ENCODE results near the gene OGFRL1.

Gene OGFRL1

GRCh38 chr6:71349395-71349794, 60.8 kb downstream of the OGFRL1 start:
- no peak for TF ChIP-seq POLR2AphosphoS5 (IDR thresholded peaks at IDR 0.05; ENCODE audit: low read depth, low read length)
- TF ChIP-seq FOXP2 (optimal IDR thresholded peaks at IDR 0.05; ENCODE audit: borderline replicate concordance, extremely low read depth, extremely low read length, insufficient read depth): no peak
- TF ChIP-seq, protein P1, sequence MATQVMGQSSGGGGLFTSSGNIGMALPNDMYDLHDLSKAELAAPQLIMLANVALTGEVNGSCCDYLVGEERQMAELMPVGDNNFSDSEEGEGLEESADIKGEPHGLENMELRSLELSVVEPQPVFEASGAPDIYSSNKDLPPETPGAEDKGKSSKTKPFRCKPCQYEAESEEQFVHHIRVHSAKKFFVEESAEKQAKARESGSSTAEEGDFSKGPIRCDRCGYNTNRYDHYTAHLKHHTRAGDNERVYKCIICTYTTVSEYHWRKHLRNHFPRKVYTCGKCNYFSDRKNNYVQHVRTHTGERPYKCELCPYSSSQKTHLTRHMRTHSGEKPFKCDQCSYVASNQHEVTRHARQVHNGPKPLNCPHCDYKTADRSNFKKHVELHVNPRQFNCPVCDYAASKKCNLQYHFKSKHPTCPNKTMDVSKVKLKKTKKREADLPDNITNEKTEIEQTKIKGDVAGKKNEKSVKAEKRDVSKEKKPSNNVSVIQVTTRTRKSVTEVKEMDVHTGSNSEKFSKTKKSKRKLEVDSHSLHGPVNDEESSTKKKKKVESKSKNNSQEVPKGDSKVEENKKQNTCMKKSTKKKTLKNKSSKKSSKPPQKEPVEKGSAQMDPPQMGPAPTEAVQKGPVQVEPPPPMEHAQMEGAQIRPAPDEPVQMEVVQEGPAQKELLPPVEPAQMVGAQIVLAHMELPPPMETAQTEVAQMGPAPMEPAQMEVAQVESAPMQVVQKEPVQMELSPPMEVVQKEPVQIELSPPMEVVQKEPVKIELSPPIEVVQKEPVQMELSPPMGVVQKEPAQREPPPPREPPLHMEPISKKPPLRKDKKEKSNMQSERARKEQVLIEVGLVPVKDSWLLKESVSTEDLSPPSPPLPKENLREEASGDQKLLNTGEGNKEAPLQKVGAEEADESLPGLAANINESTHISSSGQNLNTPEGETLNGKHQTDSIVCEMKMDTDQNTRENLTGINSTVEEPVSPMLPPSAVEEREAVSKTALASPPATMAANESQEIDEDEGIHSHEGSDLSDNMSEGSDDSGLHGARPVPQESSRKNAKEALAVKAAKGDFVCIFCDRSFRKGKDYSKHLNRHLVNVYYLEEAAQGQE (IDR thresholded peaks at IDR 0.05; ENCODE audit: insufficient read depth in 1 of 2, low read depth in 2 of 2, low read length in 2 of 2): no peak
- TF ChIP-seq TAF1 (IDR thresholded peaks at IDR 0.05; ENCODE audit: borderline replicate concordance, insufficient read depth, low read length): no peak
- no peak for TF ChIP-seq SIN3A (IDR thresholded peaks at IDR 0.05; ENCODE audit: borderline replicate concordance, insufficient read depth, low read length)

DNA sequence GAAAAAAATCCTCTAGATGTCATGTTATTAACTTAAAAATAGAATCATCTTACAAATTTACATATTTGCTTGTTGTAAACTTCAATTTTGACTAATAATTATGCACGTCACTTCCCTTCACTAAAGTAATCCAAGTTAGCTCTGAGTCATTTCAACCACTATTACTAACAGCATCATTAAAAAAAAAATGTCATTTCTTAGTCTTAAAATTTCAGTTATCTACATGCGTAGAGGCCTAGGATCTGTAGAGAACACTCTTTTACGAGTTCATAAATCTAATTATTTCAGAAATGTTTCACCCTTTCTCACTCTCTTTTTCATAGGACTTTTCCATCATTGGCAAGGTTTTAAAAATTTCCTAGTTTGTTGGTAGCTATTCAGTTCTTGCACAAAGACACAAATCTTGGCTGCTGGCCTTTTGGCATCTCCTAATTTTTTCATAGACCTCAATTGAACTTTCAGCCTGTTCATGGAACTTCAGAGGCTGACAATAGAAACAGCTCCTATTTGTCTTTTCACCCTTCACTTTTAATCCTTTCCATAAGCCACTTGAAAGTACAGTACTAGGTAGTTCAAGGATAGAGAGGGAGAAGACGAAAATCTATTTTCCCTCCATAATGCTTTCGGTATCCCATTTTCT, 61.5 kb downstream of the OGFRL1 start:
- TF ChIP-seq, protein P1 (IDR thresholded peaks at IDR 0.05; ENCODE audit: insufficient read depth in 1 of 2, low read depth in 2 of 2, low read length in 2 of 2): no peak
- TF ChIP-seq FOXP2 (optimal IDR thresholded peaks at IDR 0.05; ENCODE audit: borderline replicate concordance, extremely low read depth, extremely low read length, insufficient read depth) (no peak), TAF1 (IDR thresholded peaks at IDR 0.05; ENCODE audit: borderline replicate concordance, insufficient read depth, low read length) (no peak), SIN3A (IDR thresholded peaks at IDR 0.05; ENCODE audit: borderline replicate concordance, insufficient read depth, low read length) (no peak), POLR2AphosphoS5 (IDR thresholded peaks at IDR 0.05; ENCODE audit: low read depth, low read length) (no peak)

DNA sequence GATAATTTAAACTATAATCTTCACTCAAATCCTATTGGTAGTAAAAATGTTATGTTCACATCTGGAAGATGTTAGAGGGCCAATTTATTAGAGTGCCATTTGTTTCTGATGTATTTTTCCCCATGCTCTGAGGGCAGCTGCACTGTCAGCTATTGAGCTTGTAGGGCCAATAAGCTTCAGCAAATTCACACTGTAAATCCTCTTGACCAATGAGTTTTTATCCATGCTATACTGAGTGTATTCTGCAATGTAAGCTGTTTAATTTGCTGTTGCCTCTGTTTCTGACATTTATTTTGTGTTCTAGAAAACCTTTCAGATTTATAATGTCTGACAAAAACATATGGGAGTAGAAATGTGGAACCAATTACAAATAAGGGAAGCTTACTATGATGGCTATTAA, 62.6 kb downstream of the OGFRL1 start:
- TF ChIP-seq FOXP2 (optimal IDR thresholded peaks at IDR 0.05; ENCODE audit: borderline replicate concordance, extremely low read depth, extremely low read length, insufficient read depth): no peak
- TF ChIP-seq TAF1 (IDR thresholded peaks at IDR 0.05; ENCODE audit: borderline replicate concordance, insufficient read depth, low read length): no peak
- TF ChIP-seq POLR2AphosphoS5 (IDR thresholded peaks at IDR 0.05; ENCODE audit: low read depth, low read length): no peak
- TF ChIP-seq, protein P1 (IDR thresholded peaks at IDR 0.05; ENCODE audit: insufficient read depth in 1 of 2, low read depth in 2 of 2, low read length in 2 of 2): no peak
- TF ChIP-seq SIN3A (IDR thresholded peaks at IDR 0.05; ENCODE audit: borderline replicate concordance, insufficient read depth, low read length): no peak

All from PFSK-1 (cell line).